HG03442 (cell line): ENCODE results near the gene HHIPL1.
"Not testable (repeated sequence)": the region's sequence is repeated elsewhere in the genome, so short reads cannot be mapped to it uniquely, and the experiment has no call there.

Experiments used
- ATAC-seq: cut with Tn5 transposase; IDR thresholded peaks from one replicate; pipeline ENCODE4 v1.9.1; 2021; ENCODE audit warnings: mild to moderate bottlenecking, moderate library complexity; ENCODE audit not compliant: unreplicated experiment

The HHIPL1 gene

DNA sequence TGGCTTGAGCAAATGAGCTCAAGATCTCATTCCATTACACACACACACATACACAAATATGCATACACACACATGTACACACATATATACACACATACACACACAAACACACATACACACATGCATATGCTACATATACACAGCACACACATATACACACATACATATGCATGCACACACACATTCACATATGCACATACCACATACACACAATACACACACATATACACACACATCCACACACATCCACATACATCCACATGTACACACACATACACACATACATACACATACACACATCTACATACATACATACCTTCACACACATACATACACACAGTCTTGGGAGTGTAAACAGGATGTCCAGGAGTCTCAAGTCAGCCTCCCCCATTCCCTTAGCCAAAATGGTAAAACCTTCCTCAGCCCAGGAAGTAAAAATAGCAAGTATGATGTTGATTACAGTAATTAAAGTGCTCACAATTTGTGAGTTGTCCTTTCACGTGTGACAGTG is 12.8 kb downstream of the HHIPL1 start:
- no peak for ATAC-seq

DNA sequence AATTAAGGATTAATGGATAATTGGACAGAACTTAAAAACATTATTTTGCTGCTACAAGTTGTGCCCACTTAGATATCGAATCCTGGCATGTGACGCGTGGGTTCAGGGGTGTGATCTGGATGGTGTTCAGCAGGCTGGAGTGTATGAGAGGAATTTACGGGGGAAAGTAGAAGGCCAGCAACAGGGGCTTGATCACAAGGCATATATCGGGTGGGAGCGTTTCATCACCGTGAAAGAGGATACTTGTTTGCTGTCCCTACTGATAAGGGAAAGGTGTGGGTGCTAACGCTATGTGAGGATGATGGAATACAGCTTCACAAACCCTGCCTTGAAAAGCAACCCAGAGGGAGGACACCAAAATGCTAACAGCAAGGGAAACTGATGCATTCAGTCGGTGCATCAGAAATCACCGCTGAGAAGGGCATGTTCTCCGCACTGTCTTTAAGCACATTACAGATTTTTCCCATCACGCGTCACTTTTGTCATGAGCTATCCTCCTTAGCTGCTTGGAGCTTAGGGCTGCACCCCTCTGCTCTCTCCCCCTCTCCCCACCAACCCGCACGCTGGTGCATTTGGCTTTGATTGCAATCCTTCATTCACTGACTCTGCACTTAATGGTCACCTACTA is 13.4 kb downstream of the HHIPL1 start:
- no peak for ATAC-seq

DNA sequence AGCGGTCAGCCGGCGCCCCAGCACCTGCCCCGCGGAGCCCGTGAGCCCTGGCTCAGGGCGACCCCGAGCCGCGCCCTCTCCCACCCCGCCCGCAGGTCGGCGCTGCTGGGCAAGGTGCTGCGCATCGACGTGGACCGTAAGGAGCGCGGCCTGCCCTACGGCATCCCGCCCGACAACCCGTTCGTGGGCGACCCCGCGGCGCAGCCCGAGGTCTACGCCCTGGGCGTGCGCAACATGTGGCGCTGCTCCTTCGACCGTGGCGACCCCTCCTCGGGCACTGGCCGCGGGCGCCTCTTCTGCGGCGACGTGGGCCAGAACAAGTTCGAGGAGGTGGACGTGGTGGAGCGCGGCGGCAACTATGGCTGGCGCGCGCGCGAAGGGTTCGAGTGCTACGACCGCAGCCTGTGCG is 14.4 kb downstream of the HHIPL1 start:
- no peak for ATAC-seq

DNA sequence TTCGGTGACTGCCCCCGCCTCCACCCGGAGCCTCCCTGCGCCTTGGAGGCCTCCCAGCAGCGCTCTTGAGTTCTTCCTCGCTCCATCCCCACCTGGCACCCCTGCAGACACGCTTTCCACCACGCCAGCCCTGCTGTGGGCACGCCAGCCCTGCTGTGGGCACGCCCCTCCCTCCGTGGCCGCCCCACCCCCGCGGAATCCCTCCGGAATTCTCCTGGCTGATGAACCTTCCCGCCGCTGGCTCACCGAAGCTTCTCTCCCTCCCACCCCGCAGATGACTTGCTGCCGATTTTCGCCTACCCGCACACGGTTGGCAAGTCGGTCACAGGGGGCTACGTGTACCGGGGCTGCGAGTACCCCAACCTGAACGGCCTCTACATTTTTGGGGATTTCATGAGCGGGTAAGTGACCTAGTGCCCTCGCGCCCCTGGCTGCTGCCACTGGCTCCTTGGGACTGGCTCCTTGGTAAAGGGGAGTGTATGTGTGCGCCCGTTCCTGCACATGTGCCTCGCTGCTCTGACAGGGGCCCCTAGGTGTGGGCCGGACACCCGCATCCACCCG is 15.2 kb downstream of the HHIPL1 start:
- ATAC-seq = no peak

DNA sequence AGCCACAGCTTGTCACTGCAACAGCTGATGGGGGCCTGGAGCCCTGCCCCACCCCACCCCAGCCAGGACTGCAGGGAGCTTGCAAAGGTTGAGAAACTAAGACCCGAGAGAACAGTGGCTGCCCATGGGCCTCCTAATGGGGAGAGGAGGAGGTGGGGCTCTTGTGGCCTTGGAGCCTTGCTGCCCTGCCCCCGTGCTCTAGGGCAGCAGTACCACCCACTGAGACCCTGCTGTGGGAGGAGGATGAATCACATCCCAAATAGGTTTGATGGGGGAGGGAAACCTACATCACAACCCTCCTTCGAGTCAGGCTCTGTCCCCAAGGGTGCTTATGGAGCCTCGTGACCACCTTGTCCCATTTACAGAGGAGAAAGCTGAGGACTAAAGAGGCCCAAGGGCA is 15.9 kb downstream of the HHIPL1 start:
- ATAC-seq = no peak

DNA sequence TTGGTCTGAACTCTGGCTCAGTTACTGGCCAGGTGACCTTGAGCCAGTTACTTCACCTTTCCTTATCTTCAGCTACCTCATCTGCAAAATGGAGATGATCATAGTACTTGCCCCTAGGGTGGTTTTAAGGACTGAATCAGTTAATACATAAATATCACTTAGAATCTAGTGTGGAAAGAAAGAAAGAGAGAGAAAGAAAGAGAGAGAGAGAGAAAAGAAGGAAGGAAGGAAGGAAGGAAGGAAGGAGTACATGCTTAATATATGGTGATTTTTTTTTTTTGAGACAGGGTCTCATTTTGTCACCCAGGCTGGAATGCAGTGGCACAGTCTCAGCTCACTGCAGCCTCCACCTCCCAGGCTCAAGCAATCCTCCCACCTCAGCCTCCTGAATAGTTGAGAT is 16.3 kb downstream of the HHIPL1 start:
- not testable (repeated sequence) for ATAC-seq

DNA sequence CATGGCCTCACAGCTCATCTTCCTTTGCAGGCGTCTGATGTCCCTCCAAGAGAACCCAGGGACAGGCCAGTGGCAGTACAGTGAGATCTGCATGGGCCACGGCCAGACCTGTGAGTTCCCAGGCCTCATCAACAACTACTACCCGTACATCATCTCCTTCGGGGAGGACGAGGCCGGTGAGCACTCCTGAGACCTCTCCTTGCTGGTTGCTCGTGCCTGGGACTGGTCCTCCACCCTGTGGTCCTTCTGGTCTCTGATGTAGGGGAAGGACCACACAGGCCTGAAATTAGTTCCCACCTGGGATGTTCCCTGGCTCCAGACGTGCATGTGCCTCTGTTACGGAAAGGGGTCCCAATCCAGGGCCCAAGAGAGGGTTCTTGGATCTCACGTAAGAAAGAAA is 17.9 kb downstream of the HHIPL1 start:
- ATAC-seq = no peak

DNA sequence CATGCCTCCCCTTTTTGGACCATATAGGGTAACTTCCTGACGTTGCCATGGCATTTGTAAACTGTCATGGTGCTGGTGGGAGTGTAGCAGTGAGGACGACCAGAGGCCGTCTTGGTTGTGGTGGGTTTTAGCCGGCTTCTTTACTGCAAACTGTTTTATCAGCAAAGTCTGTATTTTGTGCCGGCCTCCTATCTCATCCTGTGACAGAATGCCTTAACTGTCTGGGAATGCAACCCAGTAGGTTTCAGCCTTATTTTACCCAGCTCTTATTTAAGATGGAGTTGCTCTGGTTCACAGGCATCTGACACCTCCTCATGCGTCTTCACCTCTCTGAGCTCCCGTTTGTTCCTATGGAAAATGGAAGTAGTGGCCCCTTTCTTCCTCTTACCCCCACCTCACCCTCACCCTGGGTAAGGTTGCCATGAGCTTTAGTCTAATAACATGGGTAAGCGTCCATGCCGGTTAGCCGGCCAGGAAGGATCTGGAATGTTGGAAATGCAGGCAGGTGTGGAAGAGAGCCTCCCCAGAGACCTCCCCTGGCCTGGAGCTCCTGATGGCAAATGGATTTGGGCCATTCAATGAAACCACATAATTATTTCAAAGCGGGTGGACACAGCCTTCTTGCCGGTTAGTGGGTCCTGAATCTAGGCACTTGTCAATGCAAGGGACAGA is 18.6 kb downstream of the HHIPL1 start:
- ATAC-seq = no peak

DNA sequence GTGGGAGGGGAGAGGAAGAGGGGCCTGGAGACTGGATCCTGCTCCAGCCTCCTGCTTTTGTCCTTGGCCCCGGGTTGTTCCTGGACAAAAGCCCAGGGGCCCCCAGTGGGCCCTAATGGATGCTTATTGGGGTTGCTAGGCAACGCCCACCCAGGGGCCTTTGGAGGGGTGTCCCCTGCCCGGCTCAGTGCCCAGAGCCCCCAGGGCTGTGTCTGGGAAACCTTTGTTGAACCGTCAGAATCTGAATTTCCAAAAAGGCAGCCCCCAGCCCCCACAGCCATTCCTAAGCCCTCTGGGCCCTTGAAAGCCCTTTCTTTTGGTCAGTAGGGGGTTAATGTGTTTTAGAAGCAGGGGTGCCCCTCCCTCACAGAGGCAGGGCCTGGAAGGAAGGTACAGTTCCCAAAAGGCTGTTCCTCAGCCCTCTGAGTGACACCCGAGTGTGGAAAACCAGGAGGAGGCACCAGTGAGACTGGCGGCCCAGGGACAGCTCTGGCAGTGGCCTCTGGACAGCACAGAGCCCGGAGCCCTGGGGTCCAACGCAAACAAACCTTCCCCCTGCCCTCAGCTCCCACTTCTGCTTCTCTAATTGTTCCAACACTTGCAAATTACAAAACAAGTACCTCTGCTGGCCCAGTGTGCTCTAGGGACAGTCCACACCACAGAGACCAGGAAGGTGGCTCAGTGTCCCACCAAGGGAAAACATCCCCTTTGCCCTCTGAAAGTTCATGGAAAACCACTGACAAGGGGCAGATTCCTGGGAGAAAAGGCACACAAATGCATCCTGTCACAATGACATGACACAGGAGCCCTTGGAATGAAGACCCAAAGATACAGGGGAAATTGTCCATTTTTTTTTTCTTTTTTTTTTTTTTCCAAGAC is 19.4 kb downstream of the HHIPL1 start:
- ATAC-seq = no peak

DNA sequence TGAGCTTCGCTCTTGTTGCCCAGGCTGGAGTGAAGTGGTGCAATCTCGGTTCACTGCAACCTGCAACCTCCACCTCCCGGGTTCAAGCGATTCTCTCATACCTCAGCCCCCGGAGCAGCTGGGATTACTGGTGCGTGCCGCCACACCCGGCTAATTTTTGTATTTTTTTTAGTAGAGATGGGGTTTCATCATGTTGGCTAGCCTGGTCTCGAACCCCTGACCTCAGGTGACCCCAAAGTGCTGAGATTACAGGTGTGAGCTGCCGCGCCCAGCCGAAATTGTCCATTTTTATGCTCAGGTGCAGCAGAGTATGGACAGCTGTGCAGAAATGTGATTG is 20.0 kb downstream of the HHIPL1 start:
- ATAC-seq = no peak

DNA sequence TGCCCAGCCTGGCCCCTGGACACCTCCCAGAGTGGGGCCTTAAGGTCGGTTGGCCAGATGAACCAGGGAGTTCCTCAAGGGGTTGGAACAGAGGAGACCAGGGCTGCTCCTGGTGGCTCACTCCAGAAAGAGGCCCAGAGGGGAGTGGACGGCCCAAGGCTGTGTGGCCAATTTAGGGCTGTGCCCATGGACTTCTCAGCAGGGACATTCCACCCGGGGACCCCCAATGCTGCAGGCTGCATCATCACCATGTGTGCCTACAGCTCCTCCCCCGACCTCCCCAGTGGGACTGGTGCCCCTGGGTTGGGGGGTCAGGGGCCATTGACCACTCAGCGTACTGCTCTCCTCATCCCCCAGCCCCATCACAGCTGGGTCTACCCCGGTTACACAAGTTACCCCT is 21.6 kb downstream of the HHIPL1 start:
- ATAC-seq = no peak

DNA sequence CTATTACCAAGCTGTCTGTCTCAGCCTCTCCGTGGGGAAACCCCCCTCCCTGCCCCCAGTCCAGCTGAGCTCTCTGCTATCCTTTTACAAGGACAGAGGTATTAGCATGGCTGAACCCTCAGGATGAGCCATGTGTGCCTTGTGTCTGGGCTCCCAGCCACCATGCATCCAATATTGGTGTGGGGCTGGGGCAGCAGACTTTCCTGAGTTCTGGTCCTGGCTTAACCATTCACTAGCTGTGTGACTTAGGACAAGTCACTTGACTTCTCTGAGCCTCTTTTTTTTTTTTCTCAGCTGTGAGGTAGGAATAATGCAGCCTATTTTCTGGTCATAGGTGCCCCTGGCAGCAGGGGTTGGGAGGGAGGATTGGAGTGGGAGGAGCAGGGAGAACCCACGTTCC is 22.1 kb downstream of the HHIPL1 start:
- ATAC-seq = no peak

DNA sequence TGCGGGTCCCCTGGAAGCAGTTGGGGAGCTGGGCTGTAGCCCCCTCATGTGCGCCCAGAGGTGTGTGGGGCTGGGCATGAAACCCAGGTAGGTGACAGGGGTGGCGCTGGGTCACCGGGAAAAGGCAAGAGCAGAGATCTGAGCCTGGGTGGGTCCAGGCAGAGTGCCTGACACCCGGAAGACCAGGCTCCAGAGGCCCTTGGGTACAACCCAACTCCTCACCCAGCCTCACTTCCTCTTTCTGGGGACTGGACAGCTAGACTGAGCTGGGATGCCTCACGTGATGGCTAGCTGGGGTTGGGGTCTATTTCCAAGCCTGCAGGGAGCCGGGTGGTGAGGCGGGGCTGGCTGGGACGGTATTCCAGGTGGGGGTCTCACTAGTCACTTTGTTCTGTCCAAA is 22.9 kb downstream of the HHIPL1 start:
- ATAC-seq = no peak

DNA sequence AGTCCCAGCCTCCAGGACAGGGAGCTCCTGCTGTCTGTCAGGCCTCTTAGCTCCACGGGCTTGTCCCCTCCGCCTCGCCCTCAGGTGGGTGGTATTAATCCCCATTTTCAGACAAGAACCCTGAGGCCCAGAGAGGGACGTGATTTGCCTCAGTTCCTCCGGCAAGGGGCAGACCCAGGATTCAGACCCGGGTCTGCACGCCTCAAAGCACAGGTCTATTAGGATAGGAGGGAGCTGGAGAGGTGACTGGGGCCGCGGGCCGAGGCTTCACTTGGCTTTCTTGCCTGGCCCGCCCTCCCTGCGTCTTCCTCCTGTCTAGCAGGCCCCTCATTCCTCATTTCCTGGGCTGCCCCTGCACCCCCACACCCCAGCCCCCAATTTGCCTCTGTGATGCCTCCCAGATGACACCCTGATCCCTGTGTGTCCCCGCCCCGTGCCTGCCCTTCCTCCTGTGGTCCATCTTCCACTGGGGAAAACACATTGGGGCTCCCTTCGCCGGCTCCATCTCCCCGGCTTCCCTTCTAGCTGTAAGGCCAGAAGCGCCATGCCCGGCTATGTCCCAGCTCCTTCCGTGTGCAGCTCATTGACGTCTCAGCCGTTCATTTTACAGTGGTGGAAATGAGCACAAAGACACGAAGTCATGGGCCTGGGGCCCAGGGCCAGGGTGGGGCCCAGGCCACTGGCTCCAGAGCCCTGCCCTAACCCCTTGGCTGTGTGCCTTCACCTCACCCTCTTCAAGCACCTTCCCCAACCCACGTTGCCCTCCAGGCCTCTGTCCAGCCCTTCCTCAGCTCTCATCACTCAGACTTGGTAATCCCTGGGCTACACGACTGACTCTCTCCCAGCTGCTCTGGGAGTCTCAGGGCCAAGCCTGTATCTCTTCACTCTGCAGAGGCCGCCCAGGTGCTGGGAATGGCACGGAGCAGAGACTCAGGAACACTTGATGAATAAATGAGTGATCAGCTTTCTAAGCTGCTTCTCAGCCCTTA is 23.7 kb downstream of the HHIPL1 start:
- no peak for ATAC-seq

DNA sequence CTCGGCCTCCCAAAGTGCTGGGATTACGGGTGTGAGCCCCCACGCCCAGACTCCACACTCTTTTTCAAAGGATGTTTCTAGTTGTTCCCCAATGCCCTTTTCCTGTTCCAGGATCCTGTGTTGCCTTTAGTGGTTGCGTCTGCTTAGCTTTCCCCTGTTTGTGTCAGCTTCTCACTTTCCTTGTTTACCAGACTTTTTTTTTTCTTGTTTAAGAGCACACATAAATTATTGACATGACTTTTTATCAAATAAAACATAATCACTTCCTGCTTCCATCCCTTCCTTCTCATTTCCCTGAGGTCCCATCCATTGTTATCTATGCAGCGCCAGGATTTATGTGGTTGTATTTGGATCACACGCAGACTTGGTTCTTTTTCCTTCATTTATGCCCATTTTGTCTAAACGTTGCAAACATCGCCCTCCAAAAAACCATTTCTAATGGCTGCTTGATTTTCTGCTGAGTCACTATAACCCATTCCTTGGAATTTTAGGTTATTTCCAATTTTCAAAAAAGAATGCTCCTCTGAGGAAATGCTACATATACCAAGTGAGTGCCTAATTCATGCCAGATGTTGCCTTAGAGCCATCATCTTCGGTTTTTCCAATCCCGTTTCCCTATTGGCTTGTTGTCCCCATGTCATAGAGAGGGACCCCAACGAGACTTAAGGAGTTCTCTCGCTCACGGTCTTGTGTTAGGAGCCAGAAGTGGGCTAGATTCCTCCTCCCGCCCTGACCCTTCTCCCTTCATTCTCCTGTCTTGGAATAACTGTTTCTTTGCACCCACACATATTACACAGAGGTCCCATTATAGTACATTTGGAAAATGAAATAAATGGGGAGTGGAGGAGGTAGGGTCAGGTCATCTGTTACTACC is 25.7 kb downstream of the HHIPL1 start:
- ATAC-seq = no peak

DNA sequence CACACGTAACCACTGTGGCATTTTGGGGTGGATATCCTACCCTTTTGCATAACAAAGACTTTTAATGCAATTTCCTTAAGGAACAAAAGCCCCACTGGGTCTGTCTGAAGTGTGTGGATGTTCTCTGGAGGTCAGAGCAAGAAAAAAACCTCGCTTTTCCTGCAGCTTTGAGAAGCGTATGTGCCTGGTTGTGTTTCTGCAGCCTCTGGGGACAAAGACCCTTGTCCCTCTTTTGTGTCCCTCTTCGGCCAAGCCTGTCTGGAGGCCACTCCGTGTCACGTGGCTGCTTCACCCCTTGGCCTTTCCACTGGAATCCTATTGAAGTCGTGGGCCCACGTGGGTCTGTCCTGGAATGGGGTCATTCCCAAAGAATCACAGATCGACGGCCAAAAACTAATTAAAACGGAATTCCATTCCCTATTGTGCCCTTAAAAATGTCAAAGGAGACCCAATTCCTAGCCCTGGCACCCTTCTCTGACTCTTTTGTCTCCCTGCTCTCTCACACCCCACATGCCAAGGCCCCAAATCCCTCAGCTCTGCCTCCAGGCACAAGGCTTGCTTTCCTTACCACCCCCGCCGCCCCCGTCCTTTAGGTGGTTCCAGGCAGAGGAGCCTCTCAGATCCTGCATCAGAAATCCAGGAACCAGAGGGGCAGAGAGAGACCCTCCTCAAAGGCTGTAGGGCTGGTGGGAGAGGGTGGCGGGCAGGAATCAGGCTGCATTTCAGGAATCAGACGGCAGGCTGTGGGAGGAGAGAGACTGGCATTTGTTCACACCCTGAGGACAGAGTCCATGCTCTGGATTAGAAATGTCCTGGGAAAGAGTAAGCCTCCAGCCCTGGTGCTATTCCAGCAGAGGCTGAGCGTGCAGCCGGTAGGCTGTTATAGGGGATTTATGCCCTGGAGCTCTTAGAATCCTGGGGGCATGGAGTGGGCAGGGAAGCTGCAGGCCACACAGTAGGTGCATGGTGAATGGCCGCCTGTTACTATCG is 26.6 kb downstream of the HHIPL1 start:
- no peak for ATAC-seq

DNA sequence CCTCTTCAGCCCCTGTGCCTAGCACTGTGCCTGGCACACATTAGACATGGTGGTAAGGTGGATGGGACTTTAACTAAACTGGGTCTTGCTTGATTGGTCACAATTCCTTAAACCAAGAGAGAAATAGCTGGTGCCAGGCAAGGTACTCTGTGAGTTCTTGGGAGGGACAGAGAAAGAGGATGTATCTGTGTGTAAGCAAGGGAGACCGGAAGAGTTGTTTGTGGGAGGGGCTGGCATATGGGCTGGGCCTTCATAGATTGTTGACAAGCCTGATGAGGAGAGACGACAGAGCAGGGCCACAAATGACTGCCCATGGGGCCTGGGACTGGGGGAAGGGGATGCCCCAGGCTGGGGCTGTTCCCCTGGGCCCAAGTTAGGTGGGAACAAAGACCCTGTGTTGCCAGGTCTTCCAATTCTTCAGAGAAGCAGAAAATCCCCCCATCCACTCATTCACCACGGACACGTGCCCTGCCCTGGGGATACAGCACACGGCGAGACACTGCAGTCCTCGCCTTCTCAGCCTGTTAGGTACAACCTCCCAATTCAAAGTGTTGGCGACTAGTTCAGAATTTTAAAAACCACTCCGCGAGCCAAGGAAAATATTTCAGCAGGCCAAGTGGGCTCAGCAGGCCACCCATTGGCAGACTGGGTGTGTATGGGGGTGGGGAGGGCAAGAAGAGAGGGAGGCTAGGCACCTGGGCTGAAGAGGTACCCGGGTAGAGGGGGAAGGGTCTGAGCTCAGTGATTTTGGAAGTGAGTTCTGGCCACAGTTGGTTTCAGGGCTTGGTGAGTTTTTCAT is 27.8 kb downstream of the HHIPL1 start:
- ATAC-seq = peak; percentile 53
